Loucy (cell line): ENCODE data around the gene FNTB.

Experiments
- H2AFZ ChIP-seq: fragments of 200-600 bp; sonication (generic); 2 replicates; pipeline ENCODE4 v1.6.0; 2016; ENCODE audit warnings: antibody characterized with exemption, mild to moderate bottlenecking, low read length, moderate library complexity
- H3F3A ChIP-seq: fragments of 200-600 bp; 2 replicates; pipeline ENCODE4 v1.6.0; 2016; ENCODE audit warnings: antibody characterized with exemption, low read depth, mild to moderate bottlenecking
- H3K27me3 ChIP-seq: fragments of 200-600 bp; sonication (generic); 2 replicates; pipeline ENCODE4 v1.6.1; 2014; ENCODE audit warnings: low read length, mild to moderate bottlenecking; ENCODE audit not compliant: insufficient read depth, poor library complexity, severe bottlenecking
- H3K36me3 ChIP-seq: fragments of 200-600 bp; sonication (generic); 2 replicates; pipeline ENCODE4 v1.6.1; 2016; ENCODE audit warnings: low read length; ENCODE audit not compliant: insufficient read depth
- H3K4me1 ChIP-seq: fragments of 200-600 bp; sonication (generic); 2 replicates; pipeline ENCODE4 v1.5.1; 2014; ENCODE audit warnings: low read length, mild to moderate bottlenecking; ENCODE audit not compliant: insufficient read depth, poor library complexity, severe bottlenecking
- H3K4me2 ChIP-seq: fragments of 200-600 bp; sonication (generic); 2 replicates; pipeline ENCODE4 v1.6.0; 2014; ENCODE audit warnings: antibody characterized with exemption, low read length, low read depth, mild to moderate bottlenecking; ENCODE audit not compliant: poor library complexity, severe bottlenecking
- H3K4me3 ChIP-seq: fragments of 200-600 bp; sonication (generic); 2 replicates; pipeline ENCODE4 v1.5.1; 2014; ENCODE audit warnings: low read length, mild to moderate bottlenecking, mixed read lengths; ENCODE audit not compliant: poor library complexity, severe bottlenecking
- H3K79me2 ChIP-seq: fragments of 200-600 bp; sonication (generic); 2 replicates; pipeline ENCODE4 v1.6.1; 2014; ENCODE audit warnings: low read length; ENCODE audit not compliant: insufficient read depth
- H3K9ac ChIP-seq: fragments of 200-600 bp; sonication (generic); 2 replicates; pipeline ENCODE4 v1.6.0; 2014; ENCODE audit warnings: mild to moderate bottlenecking, low read depth, low read length, moderate library complexity; ENCODE audit not compliant: poor library complexity, severe bottlenecking
- H3K9me2 ChIP-seq: fragments of 200-600 bp; sonication (generic); replicated peaks from 2 replicates; pipeline ENCODE4 v1.6.1; 2016; ENCODE audit warnings: low read depth, low read length, mixed read lengths
- H3K9me3 ChIP-seq: fragments of 200-600 bp; sonication (generic); 2 replicates; pipeline ENCODE4 v1.6.1; 2014; ENCODE audit warnings: mild to moderate bottlenecking, antibody characterized with exemption, low read length, low read depth; ENCODE audit not compliant: insufficient read depth
- H4K20me1 ChIP-seq: fragments of 200-600 bp; sonication (generic); 2 replicates; pipeline ENCODE4 v1.6.0; 2014; ENCODE audit warnings: antibody characterized with exemption, low read length, mild to moderate bottlenecking; ENCODE audit not compliant: insufficient read depth, poor library complexity, severe bottlenecking
- CTCF ChIP-seq: fragments of 200-600 bp; sonication (generic); conservative IDR thresholded peaks from 2 replicates; pipeline ENCODE4 v1.5.1; 2014; ENCODE audit warnings: mild to moderate bottlenecking, antibody characterized with exemption, low read length
- EZH2phosphoT487 ChIP-seq: fragments of 200-600 bp; IDR thresholded peaks from 2 replicates; pipeline ENCODE4 v1.6.1; 2018; ENCODE audit warnings: antibody characterized with exemption, mild to moderate bottlenecking, moderate library complexity, borderline replicate concordance

FNTB gene

GRCh38 chr14:65109357-65109756, 122.7 kb downstream of the FNTB start:
- H3K36me3 ChIP-seq, result no peaks in the 10 kb centered on the region
- no peaks in the 10 kb centered on the region for H3K9me2 ChIP-seq
- H3K4me2 ChIP-seq, result no peak overlapping the region
- H4K20me1 ChIP-seq, result no peaks in the 10 kb centered on the region
- H3K9ac ChIP-seq, result no peak overlapping the region
- H3K27me3 ChIP-seq, result no peaks in the 10 kb centered on the region
- no peaks in the 10 kb centered on the region; the same call in 1 of the 2 replicates for H3F3A ChIP-seq
- peaks cover 28% of the 10 kb centered on the region for H3K4me1 ChIP-seq
- H3K4me3 ChIP-seq, result no peak overlapping the region
- no peaks in the 10 kb centered on the region for H3K9me3 ChIP-seq
- no peak overlapping the region for H2AFZ ChIP-seq
- no peaks in the 10 kb centered on the region for H3K79me2 ChIP-seq
- TF ChIP-seq CTCF (no peak), EZH2phosphoT487 (no peak)

GRCh38 chr14:65110525-65110924, 123.8 kb downstream of the FNTB start:
- Histone ChIP-seq H3K9ac (no peak overlapping the region), H2AFZ (no peak overlapping the region), H3K9me3 (no peaks in the 10 kb centered on the region), H3K4me2 (no peak overlapping the region), H3K27me3 (no peaks in the 10 kb centered on the region), H3K36me3 (no peaks in the 10 kb centered on the region), H3K79me2 (no peaks in the 10 kb centered on the region), H3F3A (no peaks in the 10 kb centered on the region; the same call in 1 of the 2 replicates), H3K9me2 (no peaks in the 10 kb centered on the region), H3K4me1 (peaks cover 28% of the 10 kb centered on the region), H4K20me1 (no peaks in the 10 kb centered on the region), H3K4me3 (no peak overlapping the region)
- no peak for TF ChIP-seq CTCF
